K562 (cell line): ENCODE measurements around the gene ZNF358. TPM values are rescaled to one million over a fixed set of nuclear protein-coding genes. Genes with fewer than 3 reads are reported as not detected.

Experiments
- CREM ChIP-seq: IDR thresholded peaks from 2 replicates; pipeline ENCODE4 v1.6.1; 2014; ENCODE audit warnings: antibody characterized with exemption, low read depth
- CTBP1 ChIP-seq: fragments of 450-650 bp; IDR thresholded peaks from 2 replicates; pipeline ENCODE4 v1.6.1; 2016; ENCODE audit warnings: borderline replicate concordance
- JUNB ChIP-seq: fragments of 450-650 bp; formaldehyde crosslinking; conservative IDR thresholded peaks from 2 replicates; pipeline ENCODE4 v1.4.0; 2020; ENCODE audit warnings: mild to moderate bottlenecking
- KDM2B ChIP-seq: fragments of 250-450 bp; sonication (Bioruptor Pico); IDR thresholded peaks from 2 replicates; pipeline ENCODE4 v1.8.0; 2021; ENCODE audit warnings: mild to moderate bottlenecking, moderate library complexity
- MXI1 ChIP-seq: IDR thresholded peaks from 2 replicates; pipeline ENCODE4 v1.6.1; 2011; ENCODE audit warnings: low read depth, mild to moderate bottlenecking, improper control_type of control experiment, low read length
- RBM17 ChIP-seq: fragments of 200-400 bp; formaldehyde crosslinking; IDR thresholded peaks from 2 replicates; pipeline ENCODE4 v1.6.1; 2017; ENCODE audit warnings: low read depth, mild to moderate bottlenecking, low read length, borderline replicate concordance
- SAFB2 ChIP-seq: fragments of 200-400 bp; formaldehyde crosslinking; IDR thresholded peaks from 2 replicates; pipeline ENCODE4 v1.6.1; 2018; ENCODE audit warnings: borderline replicate concordance, low read length, low read depth, moderate library complexity; ENCODE audit not compliant: severe bottlenecking
- SMARCA5 ChIP-seq: fragments of 450-650 bp; IDR thresholded peaks from 2 replicates; pipeline ENCODE4 v1.6.1; 2016
- TCFL5 ChIP-seq: fragments of 250-450 bp; sonication (Bioruptor Pico); conservative IDR thresholded peaks from 2 replicates; pipeline ENCODE4 v1.6.1; 2021; ENCODE audit warnings: mild to moderate bottlenecking, moderate library complexity, matching md5 sums
- ZNF263 ChIP-seq: sonication (generic); formaldehyde crosslinking; IDR thresholded peaks from 2 replicates; pipeline ENCODE4 v1.8.0; 2022; ENCODE audit warnings: mild to moderate bottlenecking, missing genetic modification reagents, borderline replicate concordance
- ZNF431 ChIP-seq: sonication (generic); formaldehyde crosslinking; IDR thresholded peaks from 2 replicates; pipeline ENCODE4 v1.8.0; 2022; ENCODE audit warnings: mild to moderate bottlenecking, missing genetic modification reagents
- polyA plus RNA-seq, 8 experiments: library from polyadenylated mRNA; depleted of rRNA in 4 of 8; stranded (reverse) in 5 of 8; unstranded in 3 of 8; fragments of >200 nt; fragmentation: Nextera tagmentation in 2 of 8; fragmentation: Illumina TruSeq in 1 of 8; extraction: Ambion mirVana in 2 of 8; extraction: Trizol in 1 of 8; gene quantifications; 2 replicates each; pipeline versions ENCODE4 v1.2.1 to v1.2.3, GENCODE V29; 2011 to 2014; ENCODE audit warnings: inconsistent platforms in 1 of 8, missing spikeins in 1 of 8
- total RNA-seq, 7 experiments: library from RNA; depleted of rRNA in 6 of 7; stranded (reverse); fragments of >200 nt in 6 of 7; fragmentation: Illumina TruSeq in 2 of 7; extraction: Trizol in 2 of 7; gene quantifications; 2 replicates each; pipeline versions ENCODE4 v1.2.1 to v1.2.3, GENCODE V29; 2011 to 2021; ENCODE audit warnings: low replicate concordance in 1 of 7
- TF ChIP-seq, protein P1 (sequence below): sonication (generic); formaldehyde crosslinking; IDR thresholded peaks from 2 replicates; pipeline ENCODE4 v1.8.1; 2023; ENCODE audit warnings: mild to moderate bottlenecking, missing genetic modification reagents
- TF ChIP-seq, protein P2 (sequence below): fragments of 150-350 bp; IDR thresholded peaks from 2 replicates; pipeline ENCODE4 v1.6.1; 2014; ENCODE audit warnings: low read depth, mild to moderate bottlenecking, low read length, borderline replicate concordance
- TF ChIP-seq, protein P3 (sequence below): fragments of 250-450 bp; sonication (Bioruptor Pico); IDR thresholded peaks from 2 replicates; pipeline ENCODE4 v1.5.0; 2020; ENCODE audit warnings: mild to moderate bottlenecking, borderline replicate concordance

ZNF358 gene
- total and polyA plus RNA-seq, 9 of the 15 experiments (the other 6 are each of a cell fraction or from before 2014, with no cell fraction given): 0.04 to 17.2 (median 4.9) TPM

DNA sequence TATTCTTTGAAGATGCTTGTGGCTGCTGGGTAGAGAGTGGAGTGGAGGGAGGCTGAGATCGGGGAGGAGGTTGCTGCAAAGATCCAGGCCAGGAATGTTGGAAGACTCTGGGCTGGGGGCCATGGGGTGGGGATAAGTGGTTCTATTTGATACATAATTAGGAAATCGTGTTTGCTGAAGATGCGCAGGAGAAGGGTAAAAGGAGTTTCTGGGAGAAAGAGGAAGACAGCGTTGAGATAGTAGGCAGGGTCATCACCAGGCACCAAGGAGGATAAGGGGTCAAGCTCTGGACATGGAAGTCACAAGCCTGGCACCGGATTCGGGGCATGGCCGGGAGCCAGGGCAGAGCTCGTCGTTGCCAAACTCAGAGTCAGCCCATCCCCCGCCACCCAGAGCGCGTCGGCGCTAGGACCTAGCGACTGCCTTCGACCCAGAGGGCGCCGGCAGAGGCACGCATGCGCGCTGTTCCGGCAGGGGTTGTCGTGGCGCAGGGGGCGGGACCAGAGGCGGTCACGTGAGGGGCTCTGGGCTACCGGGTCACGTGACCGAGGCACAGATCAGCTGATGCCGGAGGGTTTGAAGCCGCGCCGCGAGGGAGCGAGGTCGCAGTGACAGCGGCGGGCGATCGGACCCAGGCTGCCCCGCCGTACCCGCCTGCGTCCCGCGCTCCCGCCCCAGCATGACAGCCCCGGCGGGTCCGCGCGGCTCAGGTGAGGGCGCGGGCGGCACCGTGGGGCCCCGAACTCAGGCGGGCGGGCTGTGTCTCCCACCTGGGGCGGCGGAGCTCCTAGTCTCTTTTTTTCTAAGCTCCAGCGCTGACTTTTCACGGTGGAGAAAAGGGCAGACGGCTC, 6.4 kb downstream of the ZNF358 start, which contains the start of gene MCOLN1 (continued):
- peak; percentile 20; the same call in 1 of the 2 replicates for TF ChIP-seq SMARCA5
- no peak for TF ChIP-seq RBM17
- TF ChIP-seq CTBP1: peak; percentile 91; the same call in 1 of the 2 replicates
- TF ChIP-seq JUNB (CRISPR knock-in tag): 0 out of 2 replicates have a peak, but pooled peaks have one; percentile 20
- TF ChIP-seq, protein P1, sequence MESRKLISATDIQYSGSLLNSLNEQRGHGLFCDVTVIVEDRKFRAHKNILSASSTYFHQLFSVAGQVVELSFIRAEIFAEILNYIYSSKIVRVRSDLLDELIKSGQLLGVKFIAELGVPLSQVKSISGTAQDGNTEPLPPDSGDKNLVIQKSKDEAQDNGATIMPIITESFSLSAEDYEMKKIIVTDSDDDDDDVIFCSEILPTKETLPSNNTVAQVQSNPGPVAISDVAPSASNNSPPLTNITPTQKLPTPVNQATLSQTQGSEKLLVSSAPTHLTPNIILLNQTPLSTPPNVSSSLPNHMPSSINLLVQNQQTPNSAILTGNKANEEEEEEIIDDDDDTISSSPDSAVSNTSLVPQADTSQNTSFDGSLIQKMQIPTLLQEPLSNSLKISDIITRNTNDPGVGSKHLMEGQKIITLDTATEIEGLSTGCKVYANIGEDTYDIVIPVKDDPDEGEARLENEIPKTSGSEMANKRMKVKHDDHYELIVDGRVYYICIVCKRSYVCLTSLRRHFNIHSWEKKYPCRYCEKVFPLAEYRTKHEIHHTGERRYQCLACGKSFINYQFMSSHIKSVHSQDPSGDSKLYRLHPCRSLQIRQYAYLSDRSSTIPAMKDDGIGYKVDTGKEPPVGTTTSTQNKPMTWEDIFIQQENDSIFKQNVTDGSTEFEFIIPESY (CRISPR knock-in tag): peak; percentile 54
- TF ChIP-seq KDM2B (CRISPR knock-in tag): peak; percentile 18; the same call in 1 of the 2 replicates
- TF ChIP-seq, protein P2, sequence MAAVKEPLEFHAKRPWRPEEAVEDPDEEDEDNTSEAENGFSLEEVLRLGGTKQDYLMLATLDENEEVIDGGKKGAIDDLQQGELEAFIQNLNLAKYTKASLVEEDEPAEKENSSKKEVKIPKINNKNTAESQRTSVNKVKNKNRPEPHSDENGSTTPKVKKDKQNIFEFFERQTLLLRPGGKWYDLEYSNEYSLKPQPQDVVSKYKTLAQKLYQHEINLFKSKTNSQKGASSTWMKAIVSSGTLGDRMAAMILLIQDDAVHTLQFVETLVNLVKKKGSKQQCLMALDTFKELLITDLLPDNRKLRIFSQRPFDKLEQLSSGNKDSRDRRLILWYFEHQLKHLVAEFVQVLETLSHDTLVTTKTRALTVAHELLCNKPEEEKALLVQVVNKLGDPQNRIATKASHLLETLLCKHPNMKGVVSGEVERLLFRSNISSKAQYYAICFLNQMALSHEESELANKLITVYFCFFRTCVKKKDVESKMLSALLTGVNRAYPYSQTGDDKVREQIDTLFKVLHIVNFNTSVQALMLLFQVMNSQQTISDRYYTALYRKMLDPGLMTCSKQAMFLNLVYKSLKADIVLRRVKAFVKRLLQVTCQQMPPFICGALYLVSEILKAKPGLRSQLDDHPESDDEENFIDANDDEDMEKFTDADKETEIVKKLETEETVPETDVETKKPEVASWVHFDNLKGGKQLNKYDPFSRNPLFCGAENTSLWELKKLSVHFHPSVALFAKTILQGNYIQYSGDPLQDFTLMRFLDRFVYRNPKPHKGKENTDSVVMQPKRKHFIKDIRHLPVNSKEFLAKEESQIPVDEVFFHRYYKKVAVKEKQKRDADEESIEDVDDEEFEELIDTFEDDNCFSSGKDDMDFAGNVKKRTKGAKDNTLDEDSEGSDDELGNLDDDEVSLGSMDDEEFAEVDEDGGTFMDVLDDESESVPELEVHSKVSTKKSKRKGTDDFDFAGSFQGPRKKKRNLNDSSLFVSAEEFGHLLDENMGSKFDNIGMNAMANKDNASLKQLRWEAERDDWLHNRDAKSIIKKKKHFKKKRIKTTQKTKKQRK: no peak
- TF ChIP-seq ZNF431 (CRISPR knock-in tag): no peak
- no peak for TF ChIP-seq TCFL5
- peak; percentile 80; the same call in 1 of the 2 replicates for TF ChIP-seq CREM
- TF ChIP-seq MXI1: peak; percentile 63
- TF ChIP-seq, protein P3, sequence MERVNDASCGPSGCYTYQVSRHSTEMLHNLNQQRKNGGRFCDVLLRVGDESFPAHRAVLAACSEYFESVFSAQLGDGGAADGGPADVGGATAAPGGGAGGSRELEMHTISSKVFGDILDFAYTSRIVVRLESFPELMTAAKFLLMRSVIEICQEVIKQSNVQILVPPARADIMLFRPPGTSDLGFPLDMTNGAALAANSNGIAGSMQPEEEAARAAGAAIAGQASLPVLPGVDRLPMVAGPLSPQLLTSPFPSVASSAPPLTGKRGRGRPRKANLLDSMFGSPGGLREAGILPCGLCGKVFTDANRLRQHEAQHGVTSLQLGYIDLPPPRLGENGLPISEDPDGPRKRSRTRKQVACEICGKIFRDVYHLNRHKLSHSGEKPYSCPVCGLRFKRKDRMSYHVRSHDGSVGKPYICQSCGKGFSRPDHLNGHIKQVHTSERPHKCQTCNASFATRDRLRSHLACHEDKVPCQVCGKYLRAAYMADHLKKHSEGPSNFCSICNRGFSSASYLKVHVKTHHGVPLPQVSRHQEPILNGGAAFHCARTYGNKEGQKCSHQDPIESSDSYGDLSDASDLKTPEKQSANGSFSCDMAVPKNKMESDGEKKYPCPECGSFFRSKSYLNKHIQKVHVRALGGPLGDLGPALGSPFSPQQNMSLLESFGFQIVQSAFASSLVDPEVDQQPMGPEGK (CRISPR knock-in tag): no peak; the same call in 1 of the 2 replicates
- TF ChIP-seq ZNF263 (CRISPR knock-in tag): peak; percentile 63; the same call in 1 of the 2 replicates
- TF ChIP-seq SAFB2: no peak
